ENCODE measurements around the gene SP6. TPM values are rescaled to one million over a fixed set of nuclear protein-coding genes. Genes with fewer than 3 reads are reported as not detected.

The SP6 gene
- total and polyA plus RNA-seq, 2 of the 8 experiments (the other 6 are each of a cell fraction or from before 2014, with no cell fraction given), result 1.2 to 1.5 TPM

GRCh38 chr17:47895856-47896671, 45.1 kb upstream of the SP6 start, which contains the start of gene SP2 (continued):
- TF ChIP-seq, protein P1, sequence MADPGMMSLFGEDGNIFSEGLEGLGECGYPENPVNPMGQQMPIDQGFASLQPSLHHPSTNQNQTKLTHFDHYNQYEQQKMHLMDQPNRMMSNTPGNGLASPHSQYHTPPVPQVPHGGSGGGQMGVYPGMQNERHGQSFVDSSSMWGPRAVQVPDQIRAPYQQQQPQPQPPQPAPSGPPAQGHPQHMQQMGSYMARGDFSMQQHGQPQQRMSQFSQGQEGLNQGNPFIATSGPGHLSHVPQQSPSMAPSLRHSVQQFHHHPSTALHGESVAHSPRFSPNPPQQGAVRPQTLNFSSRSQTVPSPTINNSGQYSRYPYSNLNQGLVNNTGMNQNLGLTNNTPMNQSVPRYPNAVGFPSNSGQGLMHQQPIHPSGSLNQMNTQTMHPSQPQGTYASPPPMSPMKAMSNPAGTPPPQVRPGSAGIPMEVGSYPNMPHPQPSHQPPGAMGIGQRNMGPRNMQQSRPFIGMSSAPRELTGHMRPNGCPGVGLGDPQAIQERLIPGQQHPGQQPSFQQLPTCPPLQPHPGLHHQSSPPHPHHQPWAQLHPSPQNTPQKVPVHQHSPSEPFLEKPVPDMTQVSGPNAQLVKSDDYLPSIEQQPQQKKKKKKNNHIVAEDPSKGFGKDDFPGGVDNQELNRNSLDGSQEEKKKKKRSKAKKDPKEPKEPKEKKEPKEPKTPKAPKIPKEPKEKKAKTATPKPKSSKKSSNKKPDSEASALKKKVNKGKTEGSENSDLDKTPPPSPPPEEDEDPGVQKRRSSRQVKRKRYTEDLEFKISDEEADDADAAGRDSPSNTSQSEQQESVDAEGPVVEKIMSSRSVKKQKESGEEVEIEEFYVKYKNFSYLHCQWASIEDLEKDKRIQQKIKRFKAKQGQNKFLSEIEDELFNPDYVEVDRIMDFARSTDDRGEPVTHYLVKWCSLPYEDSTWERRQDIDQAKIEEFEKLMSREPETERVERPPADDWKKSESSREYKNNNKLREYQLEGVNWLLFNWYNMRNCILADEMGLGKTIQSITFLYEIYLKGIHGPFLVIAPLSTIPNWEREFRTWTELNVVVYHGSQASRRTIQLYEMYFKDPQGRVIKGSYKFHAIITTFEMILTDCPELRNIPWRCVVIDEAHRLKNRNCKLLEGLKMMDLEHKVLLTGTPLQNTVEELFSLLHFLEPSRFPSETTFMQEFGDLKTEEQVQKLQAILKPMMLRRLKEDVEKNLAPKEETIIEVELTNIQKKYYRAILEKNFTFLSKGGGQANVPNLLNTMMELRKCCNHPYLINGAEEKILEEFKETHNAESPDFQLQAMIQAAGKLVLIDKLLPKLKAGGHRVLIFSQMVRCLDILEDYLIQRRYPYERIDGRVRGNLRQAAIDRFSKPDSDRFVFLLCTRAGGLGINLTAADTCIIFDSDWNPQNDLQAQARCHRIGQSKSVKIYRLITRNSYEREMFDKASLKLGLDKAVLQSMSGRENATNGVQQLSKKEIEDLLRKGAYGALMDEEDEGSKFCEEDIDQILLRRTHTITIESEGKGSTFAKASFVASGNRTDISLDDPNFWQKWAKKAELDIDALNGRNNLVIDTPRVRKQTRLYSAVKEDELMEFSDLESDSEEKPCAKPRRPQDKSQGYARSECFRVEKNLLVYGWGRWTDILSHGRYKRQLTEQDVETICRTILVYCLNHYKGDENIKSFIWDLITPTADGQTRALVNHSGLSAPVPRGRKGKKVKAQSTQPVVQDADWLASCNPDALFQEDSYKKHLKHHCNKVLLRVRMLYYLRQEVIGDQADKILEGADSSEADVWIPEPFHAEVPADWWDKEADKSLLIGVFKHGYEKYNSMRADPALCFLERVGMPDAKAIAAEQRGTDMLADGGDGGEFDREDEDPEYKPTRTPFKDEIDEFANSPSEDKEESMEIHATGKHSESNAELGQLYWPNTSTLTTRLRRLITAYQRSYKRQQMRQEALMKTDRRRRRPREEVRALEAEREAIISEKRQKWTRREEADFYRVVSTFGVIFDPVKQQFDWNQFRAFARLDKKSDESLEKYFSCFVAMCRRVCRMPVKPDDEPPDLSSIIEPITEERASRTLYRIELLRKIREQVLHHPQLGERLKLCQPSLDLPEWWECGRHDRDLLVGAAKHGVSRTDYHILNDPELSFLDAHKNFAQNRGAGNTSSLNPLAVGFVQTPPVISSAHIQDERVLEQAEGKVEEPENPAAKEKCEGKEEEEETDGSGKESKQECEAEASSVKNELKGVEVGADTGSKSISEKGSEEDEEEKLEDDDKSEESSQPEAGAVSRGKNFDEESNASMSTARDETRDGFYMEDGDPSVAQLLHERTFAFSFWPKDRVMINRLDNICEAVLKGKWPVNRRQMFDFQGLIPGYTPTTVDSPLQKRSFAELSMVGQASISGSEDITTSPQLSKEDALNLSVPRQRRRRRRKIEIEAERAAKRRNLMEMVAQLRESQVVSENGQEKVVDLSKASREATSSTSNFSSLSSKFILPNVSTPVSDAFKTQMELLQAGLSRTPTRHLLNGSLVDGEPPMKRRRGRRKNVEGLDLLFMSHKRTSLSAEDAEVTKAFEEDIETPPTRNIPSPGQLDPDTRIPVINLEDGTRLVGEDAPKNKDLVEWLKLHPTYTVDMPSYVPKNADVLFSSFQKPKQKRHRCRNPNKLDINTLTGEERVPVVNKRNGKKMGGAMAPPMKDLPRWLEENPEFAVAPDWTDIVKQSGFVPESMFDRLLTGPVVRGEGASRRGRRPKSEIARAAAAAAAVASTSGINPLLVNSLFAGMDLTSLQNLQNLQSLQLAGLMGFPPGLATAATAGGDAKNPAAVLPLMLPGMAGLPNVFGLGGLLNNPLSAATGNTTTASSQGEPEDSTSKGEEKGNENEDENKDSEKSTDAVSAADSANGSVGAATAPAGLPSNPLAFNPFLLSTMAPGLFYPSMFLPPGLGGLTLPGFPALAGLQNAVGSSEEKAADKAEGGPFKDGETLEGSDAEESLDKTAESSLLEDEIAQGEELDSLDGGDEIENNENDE (IDR thresholded peaks at IDR 0.05; ENCODE audit: insufficient replicate concordance, low read length), result no peak
- no peak for TF ChIP-seq JUN (IDR thresholded peaks at IDR 0.05; ENCODE audit: low read depth, low read length)
- no peak for TF ChIP-seq ATF3 (IDR thresholded peaks at IDR 0.05; ENCODE audit: insufficient read depth, low read depth, low read length)
- peak; percentile 100 for TF ChIP-seq SP2 (IDR thresholded peaks at IDR 0.05; ENCODE audit: low read length)
- peak; percentile 100 for TF ChIP-seq SP1 (IDR thresholded peaks at IDR 0.05; ENCODE audit: low read depth, low read length)
- TF ChIP-seq SRF (IDR thresholded peaks at IDR 0.05; ENCODE audit: low read depth, low read length), result no peak
- peak; percentile 64 for TF ChIP-seq TAF1 (IDR thresholded peaks at IDR 0.05; ENCODE audit: low read depth, low read length)
- TF ChIP-seq ASH2L (IDR thresholded peaks at IDR 0.05; ENCODE audit: low read length), result peak; percentile 7

Measured in H1 (cell line).